ENCODE measurements around the gene ERP29. TPM values are rescaled to one million over a fixed set of nuclear protein-coding genes. Genes with fewer than 3 reads are reported as not detected.

ERP29 gene
- total and polyA plus RNA-seq, 7 donors: 15.3 to 38.7 (median 24.3) TPM

DNA sequence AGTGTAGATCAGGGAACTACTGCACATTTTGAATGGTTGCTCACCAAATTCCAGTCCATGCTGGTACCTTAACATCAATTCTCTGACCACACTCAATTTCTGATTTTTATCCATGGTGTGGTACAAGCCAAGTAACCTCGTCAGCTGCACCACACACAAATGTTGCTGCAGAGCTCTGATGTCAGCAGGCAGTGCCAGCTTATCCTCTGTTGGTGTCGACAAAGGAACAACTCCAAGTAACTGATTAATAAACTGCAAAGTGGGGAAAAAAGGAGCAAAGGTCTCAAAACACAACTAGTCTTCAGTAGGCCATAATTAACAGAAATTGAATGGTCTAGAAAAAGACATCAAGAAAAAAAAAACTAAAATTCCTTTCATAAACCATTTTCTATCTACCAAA is 47.9 kb downstream of the ERP29 start:
- Histone ChIP-seq H3K36me3 (ENCODE audit: insufficient read depth in 1 of 2, low read depth in 1 of 2) (peaks cover 10 to 100% of the 10 kb centered on the region in 2 donors), H3K4me3 (no peak overlapping the region), H3K9me3 (no peaks in the 10 kb centered on the region), H3K27ac (no peak overlapping the region), H3K27me3 (ENCODE audit: insufficient read depth in 3 of 3, low read length in 2 of 3) (no peaks in the 10 kb centered on the region), H3K4me1 (no peaks in the 10 kb centered on the region)
- ATAC-seq (no peak), DNase-seq (no peak)
- TF ChIP-seq, protein P1, sequence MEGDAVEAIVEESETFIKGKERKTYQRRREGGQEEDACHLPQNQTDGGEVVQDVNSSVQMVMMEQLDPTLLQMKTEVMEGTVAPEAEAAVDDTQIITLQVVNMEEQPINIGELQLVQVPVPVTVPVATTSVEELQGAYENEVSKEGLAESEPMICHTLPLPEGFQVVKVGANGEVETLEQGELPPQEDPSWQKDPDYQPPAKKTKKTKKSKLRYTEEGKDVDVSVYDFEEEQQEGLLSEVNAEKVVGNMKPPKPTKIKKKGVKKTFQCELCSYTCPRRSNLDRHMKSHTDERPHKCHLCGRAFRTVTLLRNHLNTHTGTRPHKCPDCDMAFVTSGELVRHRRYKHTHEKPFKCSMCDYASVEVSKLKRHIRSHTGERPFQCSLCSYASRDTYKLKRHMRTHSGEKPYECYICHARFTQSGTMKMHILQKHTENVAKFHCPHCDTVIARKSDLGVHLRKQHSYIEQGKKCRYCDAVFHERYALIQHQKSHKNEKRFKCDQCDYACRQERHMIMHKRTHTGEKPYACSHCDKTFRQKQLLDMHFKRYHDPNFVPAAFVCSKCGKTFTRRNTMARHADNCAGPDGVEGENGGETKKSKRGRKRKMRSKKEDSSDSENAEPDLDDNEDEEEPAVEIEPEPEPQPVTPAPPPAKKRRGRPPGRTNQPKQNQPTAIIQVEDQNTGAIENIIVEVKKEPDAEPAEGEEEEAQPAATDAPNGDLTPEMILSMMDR (IDR thresholded peaks at IDR 0.05): no peak
- intact Hi-C loops (cut with DNase I): loop anchor here in 1 of 2 donors (10.0 kb wide), 1 partner anchor 184 kb away; no protein-coding TSS in a partner anchor
- 76 to 86% (median 78%) methylated on average over 2 of the region's 2 CpGs for WGBS, 3 donors

GRCh38 chr12:112063273-112063672 is 50.0 kb downstream of the ERP29 start:
- 96 to 99% (median 96%) methylated on average over 2 of the region's 2 CpGs for WGBS, 3 donors
- ATAC-seq (no peak), DNase-seq (no peak)
- Histone ChIP-seq H3K9me3 (no peaks in the 10 kb centered on the region), H3K36me3 (ENCODE audit: insufficient read depth in 1 of 2, low read depth in 1 of 2) (peaks cover 12 to 100% of the 10 kb centered on the region in 2 donors), H3K27ac (no peak overlapping the region), H3K4me1 (no peaks in the 10 kb centered on the region), H3K27me3 (ENCODE audit: insufficient read depth in 3 of 3, low read length in 2 of 3) (no peaks in the 10 kb centered on the region), H3K4me3 (no peak overlapping the region)
- intact Hi-C loops (cut with DNase I): loop anchor here in 1 of 2 donors (10.0 kb wide), 1 partner anchor 182 kb away; no protein-coding TSS in a partner anchor
- TF ChIP-seq, protein P1 (IDR thresholded peaks at IDR 0.05): no peak

GRCh38 chr12:112066566-112066965 is 53.3 kb downstream of the ERP29 start:
- TF ChIP-seq, protein P1 (IDR thresholded peaks at IDR 0.05): no peak
- ATAC-seq (no peak), DNase-seq (no peak)
- no peaks in the 10 kb centered on the region for H3K4me1 ChIP-seq
- peaks cover 17 to 100% of the 10 kb centered on the region in 2 donors for H3K36me3 ChIP-seq (ENCODE audit: insufficient read depth in 1 of 2, low read depth in 1 of 2)
- no peaks in the 10 kb centered on the region for H3K9me3 ChIP-seq
- no peak overlapping the region for H3K4me3 ChIP-seq
- intact Hi-C loops (cut with DNase I): loop anchor here in 1 of 2 donors (10.0 kb wide), 1 partner anchor 178 kb away; no protein-coding TSS in a partner anchor
- H3K27ac ChIP-seq: no peak overlapping the region
- no peaks in the 10 kb centered on the region for H3K27me3 ChIP-seq (ENCODE audit: insufficient read depth in 3 of 3, low read length in 2 of 3)
- 85 to 88% (median 87%) methylated on average over 2 of the region's 2 CpGs for WGBS, 3 donors

Other genes starting within 250 kb of the ERP29 start
- gene ALDH2, start 246.5 kb upstream of the ERP29 start, total RNA-seq: 100 to 1,000 TPM; 135 to 212 (median 158) TPM
- gene ALDH2, start 246.5 kb upstream of the ERP29 start, polyA plus RNA-seq: 100 to 1,000 TPM in 1 of 3 donors, 10 to 100 TPM in 2; 66.6 to 129 (median 90.4) TPM
- gene MAPKAPK5, start 171.2 kb upstream of the ERP29 start, total RNA-seq: 10 to 100 TPM; 23.9 to 36.0 (median 31.0) TPM
- gene MAPKAPK5, start 171.2 kb upstream of the ERP29 start, polyA plus RNA-seq: 10 to 100 TPM; 21.7 to 41.2 (median 39.8) TPM
- gene TMEM116, start 261 bp upstream of the ERP29 start, total RNA-seq: 1 to 10 TPM; 3.2 to 7.3 (median 5.8) TPM
- gene TMEM116, start 261 bp upstream of the ERP29 start, polyA plus RNA-seq: 10 to 100 TPM in 1 of 3 donors, 1 to 10 TPM in 2; 3.9 to 12.5 (median 4.7) TPM
- 10 to 100 TPM; 28.1 to 46.5 (median 42.0) TPM for gene NAA25, start 95.4 kb downstream of the ERP29 start, total RNA-seq
- 10 to 100 TPM; 10.9 to 27.3 (median 12.3) TPM for gene NAA25, start 95.4 kb downstream of the ERP29 start, polyA plus RNA-seq
- gene TRAFD1, start 112.1 kb downstream of the ERP29 start, total RNA-seq: 10 to 100 TPM; 10.1 to 21.0 (median 18.0) TPM
- 10 to 100 TPM in 1 of 3 donors, 1 to 10 TPM in 2; 5.0 to 20.4 (median 9.3) TPM for gene TRAFD1, start 112.1 kb downstream of the ERP29 start, polyA plus RNA-seq